ENCODE measurements around the gene ARHGAP8. TPM values are rescaled to one million over a fixed set of nuclear protein-coding genes. Genes with fewer than 3 reads are reported as not detected.

ARHGAP8 gene
- total and polyA plus RNA-seq, 2 of the 13 experiments (the other 11 are each of a cell fraction or from before 2014, with no cell fraction given), result 0.07 TPM; not detected in 1

DNA sequence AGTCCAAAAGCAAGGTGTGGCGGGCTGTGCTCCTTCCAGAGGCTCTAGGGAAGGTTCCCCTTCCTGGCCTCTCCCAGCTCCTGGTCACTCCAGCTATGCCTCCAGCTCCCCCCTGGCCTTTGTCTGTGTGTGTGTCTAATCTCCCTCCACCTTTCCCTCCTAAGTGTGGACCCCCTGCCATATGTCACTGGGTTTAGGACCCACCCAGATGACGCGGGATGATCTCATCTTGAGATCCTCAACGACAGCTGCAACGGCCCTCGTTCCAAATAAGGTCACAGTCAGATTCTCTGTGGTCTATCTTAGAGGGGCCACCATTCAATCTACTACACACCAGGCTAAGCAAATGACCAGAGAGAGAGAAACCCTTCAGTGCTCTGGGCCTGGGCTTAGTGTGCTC, 107.9 kb downstream of the ARHGAP8 start:
- WGBS (ENCODE audit: low lambda C conversion rate), result 43% methylated on average over 6 of the region's 6 CpGs
- no peaks in the 10 kb centered on the region for H3K9me3 ChIP-seq (ENCODE audit: low read length)
- intact Hi-C loops (cut with micrococcal nuclease; ENCODE audit: unreplicated experiment), result no loop called here
- ChIA-PET CTCF (ENCODE audit: low intra/inter-chr PET ratio, low total read pairs) (no interaction called here), POLR2A (no interaction called here)
- H3K27ac ChIP-seq (ENCODE audit: extremely low read length, insufficient read depth, low read length), result no peak overlapping the region
- H3K9ac ChIP-seq (ENCODE audit: insufficient read depth, low read depth, low read length), result no peak overlapping the region
- no peak overlapping the region for H2AFZ ChIP-seq (ENCODE audit: low read length)
- FAIRE-seq (no peak), ATAC-seq (no peak), DNase-seq (ENCODE audit: low spot score) (no peak)
- no TSS peak for BruUV-seq (replicated peaks)
- in situ Hi-C loops (cut with HindIII; ENCODE audit: extremely low pct_ligation_motif_present, low pct_unique_long_range_greater_than_20kb), result no loop called here
- H3K4me2 ChIP-seq (ENCODE audit: low read depth, low read length), result no peak overlapping the region
- H3K4me3 ChIP-seq (replicated peaks in 1 of 3; ENCODE audit: insufficient read depth in 1 of 3, low read depth in 2 of 3, low read length in 3 of 3), result no peak overlapping the region
- H4K20me1 ChIP-seq (ENCODE audit: insufficient read depth, low read length), result no peaks in the 10 kb centered on the region
- peaks cover 0 to 18% of the 10 kb centered on the region in 2 experiments; a peak in 2 of 5 replicates for H3K27me3 ChIP-seq (ENCODE audit: control insufficient read depth in 1 of 2, insufficient read depth in 2 of 2, low read length in 2 of 2)
- H3K4me1 ChIP-seq (ENCODE audit: insufficient read depth, low read length), result no peaks in the 10 kb centered on the region
- H3K36me3 ChIP-seq (replicated peaks in 1 of 2; ENCODE audit: control insufficient read depth in 1 of 2, insufficient read depth in 2 of 2, low read length in 2 of 2), result no peaks in the 10 kb centered on the region
- TF ChIP-seq, protein P1, sequence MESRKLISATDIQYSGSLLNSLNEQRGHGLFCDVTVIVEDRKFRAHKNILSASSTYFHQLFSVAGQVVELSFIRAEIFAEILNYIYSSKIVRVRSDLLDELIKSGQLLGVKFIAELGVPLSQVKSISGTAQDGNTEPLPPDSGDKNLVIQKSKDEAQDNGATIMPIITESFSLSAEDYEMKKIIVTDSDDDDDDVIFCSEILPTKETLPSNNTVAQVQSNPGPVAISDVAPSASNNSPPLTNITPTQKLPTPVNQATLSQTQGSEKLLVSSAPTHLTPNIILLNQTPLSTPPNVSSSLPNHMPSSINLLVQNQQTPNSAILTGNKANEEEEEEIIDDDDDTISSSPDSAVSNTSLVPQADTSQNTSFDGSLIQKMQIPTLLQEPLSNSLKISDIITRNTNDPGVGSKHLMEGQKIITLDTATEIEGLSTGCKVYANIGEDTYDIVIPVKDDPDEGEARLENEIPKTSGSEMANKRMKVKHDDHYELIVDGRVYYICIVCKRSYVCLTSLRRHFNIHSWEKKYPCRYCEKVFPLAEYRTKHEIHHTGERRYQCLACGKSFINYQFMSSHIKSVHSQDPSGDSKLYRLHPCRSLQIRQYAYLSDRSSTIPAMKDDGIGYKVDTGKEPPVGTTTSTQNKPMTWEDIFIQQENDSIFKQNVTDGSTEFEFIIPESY (CRISPR knock-in tag; IDR thresholded peaks at IDR 0.05), result no peak
- TF ChIP-seq PAF1 (CRISPR knock-in tag; IDR thresholded peaks at IDR 0.05), result no peak
- no peak for TF ChIP-seq SCMH1 (CRISPR knock-in tag; IDR thresholded peaks at IDR 0.05; ENCODE audit: borderline replicate concordance)
- no peak for TF ChIP-seq JUNB (CRISPR knock-in tag; IDR thresholded peaks at IDR 0.05; ENCODE audit: borderline replicate concordance)
- no peak for TF ChIP-seq MEF2D (CRISPR knock-in tag; IDR thresholded peaks at IDR 0.05)
- no peak for TF ChIP-seq MAFF (IDR thresholded peaks at IDR 0.05; ENCODE audit: low read depth, low read length)
- TF ChIP-seq ZFP36L2 (CRISPR knock-in tag; IDR thresholded peaks at IDR 0.05), result no peak
- no peak for TF ChIP-seq ZNF768 (CRISPR knock-in tag; IDR thresholded peaks at IDR 0.05)
- TF ChIP-seq PHF21A (CRISPR knock-in tag; IDR thresholded peaks at IDR 0.05), result no peak
- H3K79me2 ChIP-seq (ENCODE audit: insufficient read depth, low read length), result no peaks in the 10 kb centered on the region
